Measurements from ENCODE around the gene TGIF2. TPM values are rescaled to one million over a fixed set of nuclear protein-coding genes. Genes with fewer than 3 reads are reported as not detected.

The TGIF2 gene
- total and polyA plus RNA-seq, 2 of the 13 experiments (the other 11 are each of a cell fraction or from before 2014, with no cell fraction given), result 41.3 to 53.9 TPM

GRCh38 chr20:36624068-36624943 lies 50.9 kb downstream of the TGIF2 start (continued):
- TF ChIP-seq NFE2L2 (IDR thresholded peaks at IDR 0.05; ENCODE audit: low read length) (no peak), ZNF792 (CRISPR knock-in tag; IDR thresholded peaks at IDR 0.05) (no peak), ZNF749 (CRISPR knock-in tag; IDR thresholded peaks at IDR 0.05; ENCODE audit: borderline replicate concordance) (no peak), MIER2 (CRISPR knock-in tag; IDR thresholded peaks at IDR 0.05) (peak; percentile 40; the same call in 1 of the 2 replicates), HDAC2 (CRISPR knock-in tag; IDR thresholded peaks at IDR 0.05) (peak; percentile 66; the same call in 1 of the 2 replicates), REXO4 (CRISPR knock-in tag; IDR thresholded peaks at IDR 0.05; ENCODE audit: borderline replicate concordance) (no peak), ARID3A (IDR thresholded peaks at IDR 0.05; ENCODE audit: low read depth, low read length) (no peak), MZF1 (CRISPR knock-in tag; IDR thresholded peaks at IDR 0.05; ENCODE audit: borderline replicate concordance) (no peak), ASH2L (IDR thresholded peaks at IDR 0.05; ENCODE audit: insufficient read length, low read depth, low read length) (peak; percentile 24), E2F2 (CRISPR knock-in tag; IDR thresholded peaks at IDR 0.05; ENCODE audit: borderline replicate concordance) (no peak), YY1 (IDR thresholded peaks at IDR 0.05; ENCODE audit: insufficient read depth, insufficient replicate concordance, low read depth, low read length) (no peak), RBM22 (optimal IDR thresholded peaks at IDR 0.05; ENCODE audit: low read length) (no peak), MAZ (IDR thresholded peaks at IDR 0.05; ENCODE audit: borderline replicate concordance, low read depth, low read length) (no peak), MAZ (CRISPR knock-in tag; IDR thresholded peaks at IDR 0.05; ENCODE audit: low read depth) (no peak), EHMT2 (IDR thresholded peaks at IDR 0.05; ENCODE audit: borderline replicate concordance, low read depth, low read length) (no peak), ZNF446 (CRISPR knock-in tag; IDR thresholded peaks at IDR 0.05) (no peak), SNAI1 (CRISPR knock-in tag; IDR thresholded peaks at IDR 0.05; ENCODE audit: borderline replicate concordance) (no peak), SMAD3 (CRISPR knock-in tag; IDR thresholded peaks at IDR 0.05) (0 out of 2 replicates have a peak, but pooled peaks have one; percentile 29), ZNF737 (CRISPR knock-in tag; IDR thresholded peaks at IDR 0.05; ENCODE audit: borderline replicate concordance) (no peak)
- TF ChIP-seq, protein P1, sequence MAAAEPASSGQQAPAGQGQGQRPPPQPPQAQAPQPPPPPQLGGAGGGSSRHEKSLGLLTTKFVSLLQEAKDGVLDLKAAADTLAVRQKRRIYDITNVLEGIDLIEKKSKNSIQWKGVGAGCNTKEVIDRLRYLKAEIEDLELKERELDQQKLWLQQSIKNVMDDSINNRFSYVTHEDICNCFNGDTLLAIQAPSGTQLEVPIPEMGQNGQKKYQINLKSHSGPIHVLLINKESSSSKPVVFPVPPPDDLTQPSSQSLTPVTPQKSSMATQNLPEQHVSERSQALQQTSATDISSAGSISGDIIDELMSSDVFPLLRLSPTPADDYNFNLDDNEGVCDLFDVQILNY (CRISPR knock-in tag; conservative IDR thresholded peaks at IDR 0.05), result no peak
- TF ChIP-seq, protein P2, sequence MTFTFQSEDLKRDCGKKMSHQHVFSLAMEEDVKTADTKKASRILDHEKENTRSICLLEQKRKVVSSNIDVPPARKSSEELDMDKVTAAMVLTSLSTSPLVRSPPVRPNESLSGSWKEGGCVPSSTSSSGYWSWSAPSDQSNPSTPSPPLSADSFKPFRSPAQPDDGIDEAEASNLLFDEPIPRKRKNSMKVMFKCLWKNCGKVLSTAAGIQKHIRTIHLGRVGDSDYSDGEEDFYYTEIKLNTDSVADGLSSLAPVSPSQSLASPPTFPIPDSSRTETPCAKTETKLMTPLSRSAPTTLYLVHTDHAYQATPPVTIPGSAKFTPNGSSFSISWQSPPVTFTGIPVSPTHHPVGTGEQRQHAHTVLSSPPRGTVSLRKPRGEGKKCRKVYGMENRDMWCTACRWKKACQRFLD (CRISPR knock-in tag; IDR thresholded peaks at IDR 0.05; ENCODE audit: borderline replicate concordance), result no peak
- TF ChIP-seq, protein P3, sequence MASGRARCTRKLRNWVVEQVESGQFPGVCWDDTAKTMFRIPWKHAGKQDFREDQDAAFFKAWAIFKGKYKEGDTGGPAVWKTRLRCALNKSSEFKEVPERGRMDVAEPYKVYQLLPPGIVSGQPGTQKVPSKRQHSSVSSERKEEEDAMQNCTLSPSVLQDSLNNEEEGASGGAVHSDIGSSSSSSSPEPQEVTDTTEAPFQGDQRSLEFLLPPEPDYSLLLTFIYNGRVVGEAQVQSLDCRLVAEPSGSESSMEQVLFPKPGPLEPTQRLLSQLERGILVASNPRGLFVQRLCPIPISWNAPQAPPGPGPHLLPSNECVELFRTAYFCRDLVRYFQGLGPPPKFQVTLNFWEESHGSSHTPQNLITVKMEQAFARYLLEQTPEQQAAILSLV (CRISPR knock-in tag; IDR thresholded peaks at IDR 0.05; ENCODE audit: borderline replicate concordance), result no peak
- TF ChIP-seq, protein P4, sequence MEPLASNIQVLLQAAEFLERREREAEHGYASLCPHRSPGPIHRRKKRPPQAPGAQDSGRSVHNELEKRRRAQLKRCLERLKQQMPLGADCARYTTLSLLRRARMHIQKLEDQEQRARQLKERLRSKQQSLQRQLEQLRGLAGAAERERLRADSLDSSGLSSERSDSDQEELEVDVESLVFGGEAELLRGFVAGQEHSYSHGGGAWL (CRISPR knock-in tag; IDR thresholded peaks at IDR 0.05), result no peak
